Central memory CD4-positive, alpha-beta T cell (primary cell): ENCODE results near the gene NMRAL1.

Source experiments
- DNase-seq: peaks from one replicate; pipeline ENCODE4 v3.0.0; 2022
- total RNA-seq, 3 experiments: gene quantifications; one replicate each; lab custom pipeline; 2026; lab: John Stamatoyannopoulos, UW

Gene NMRAL1
- total RNA-seq = 21.1 to 45.7 (median 27.1) reads per million in 3 experiments

DNA sequence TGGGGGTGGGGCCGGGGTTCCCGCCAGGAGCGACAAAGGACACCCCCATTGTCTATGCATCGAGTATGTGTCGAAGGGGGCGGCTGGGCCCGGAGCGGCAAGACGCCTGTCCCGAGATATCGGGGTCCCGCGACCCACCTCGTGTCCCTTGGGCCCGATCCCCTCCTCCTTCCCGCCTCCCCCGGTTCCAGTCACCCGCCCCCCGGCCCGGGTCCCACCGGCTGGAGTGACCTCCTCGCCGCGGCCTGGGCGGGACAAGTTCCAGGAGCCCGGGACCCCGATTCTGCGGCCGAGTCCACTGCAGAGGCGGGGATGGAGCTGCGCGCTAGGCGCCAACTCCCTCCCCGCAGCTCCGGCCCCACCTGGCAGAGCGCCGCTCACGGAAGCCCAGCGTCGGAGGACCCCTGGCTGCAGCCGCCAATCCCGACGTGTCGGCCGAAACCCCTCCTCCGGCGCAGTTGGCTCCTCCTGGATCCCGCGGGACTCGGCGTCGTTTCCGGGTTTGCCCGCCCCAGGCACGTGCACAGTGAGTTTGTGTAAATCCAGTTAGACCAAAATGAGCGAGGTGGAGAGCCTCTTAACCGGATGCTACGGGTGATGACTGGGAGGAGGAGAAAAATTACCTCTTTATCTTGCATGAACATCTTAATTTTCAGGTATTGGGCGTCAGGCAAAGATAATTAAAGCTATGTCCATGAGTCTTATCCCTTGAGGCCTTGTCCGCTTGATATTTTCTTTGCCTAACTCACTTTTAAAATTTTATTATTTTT is at the start of gene NMRAL1:
TSS of gene NMRAL1 (minus strand) at position 434 of the 770 bp plus-strand sequence. CDS start 493 bp downstream, outside the sequence.
- peak; percentile 85 for DNase-seq

DNA sequence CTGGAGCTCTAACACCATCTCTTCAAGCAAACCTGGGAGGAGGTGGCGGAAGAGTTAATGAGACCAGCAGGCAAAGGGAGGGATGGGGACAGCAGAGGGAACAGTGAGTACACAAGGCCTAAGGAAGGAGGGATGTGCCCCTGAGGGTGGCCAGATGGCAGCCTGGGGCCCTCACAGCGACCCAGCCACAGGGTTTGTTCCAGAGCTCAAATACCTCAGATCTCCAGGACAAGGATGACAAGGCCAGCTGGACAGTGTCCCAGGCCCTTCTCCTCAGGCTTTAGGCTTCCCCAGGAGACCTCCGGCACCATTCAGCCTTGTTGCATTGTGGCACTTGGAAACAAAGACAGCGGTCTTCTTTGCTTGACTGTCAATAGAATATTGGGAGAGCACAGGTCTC is 49.3 kb upstream of the NMRAL1 start:
- no peak for DNase-seq

DNA sequence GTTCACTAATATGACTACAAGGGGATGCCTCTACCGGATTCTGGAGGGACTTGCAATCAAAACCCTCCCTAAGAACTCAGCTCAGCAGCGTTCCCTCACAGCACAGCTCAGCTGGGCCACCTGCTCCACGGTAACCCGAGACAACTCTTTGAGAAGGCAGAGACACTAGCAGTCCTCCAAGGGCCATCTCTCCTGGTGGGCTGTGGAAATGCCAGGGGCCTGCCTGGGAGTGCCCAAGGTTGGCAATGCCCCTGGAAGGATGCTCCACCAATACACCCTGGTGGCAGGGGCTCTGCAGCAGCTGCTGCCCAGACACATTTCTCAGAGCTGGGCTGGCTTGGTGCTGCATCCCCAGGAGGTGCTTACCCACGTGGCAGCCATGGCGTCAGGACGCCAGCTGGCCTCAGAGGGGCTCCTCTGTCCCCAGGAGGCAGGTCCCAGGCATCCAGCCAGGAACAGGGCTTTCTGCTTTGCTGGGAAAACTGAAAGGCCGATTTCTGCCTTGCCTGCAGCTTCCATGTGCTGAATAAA is 47.7 kb upstream of the NMRAL1 start:
- no peak for DNase-seq

DNA sequence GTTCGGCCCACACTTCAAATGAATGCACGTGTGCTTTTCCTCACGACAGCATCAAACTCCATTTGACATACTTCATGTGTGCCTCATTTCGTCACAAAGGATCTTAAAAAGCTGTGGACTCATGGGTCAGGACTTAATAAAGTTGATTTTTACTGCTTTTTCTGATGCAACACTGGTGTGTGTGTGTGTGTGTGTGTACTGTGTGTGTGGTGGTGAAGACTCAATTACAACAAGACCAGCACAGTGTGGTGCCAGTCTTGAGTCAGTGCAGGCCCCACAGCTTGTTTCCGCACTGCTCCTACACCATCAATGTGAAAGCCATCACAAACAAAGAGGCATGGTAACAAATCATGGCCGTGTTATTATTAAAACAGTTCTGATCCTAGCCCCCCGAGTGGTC is 46.5 kb upstream of the NMRAL1 start:
- no peak for DNase-seq

DNA sequence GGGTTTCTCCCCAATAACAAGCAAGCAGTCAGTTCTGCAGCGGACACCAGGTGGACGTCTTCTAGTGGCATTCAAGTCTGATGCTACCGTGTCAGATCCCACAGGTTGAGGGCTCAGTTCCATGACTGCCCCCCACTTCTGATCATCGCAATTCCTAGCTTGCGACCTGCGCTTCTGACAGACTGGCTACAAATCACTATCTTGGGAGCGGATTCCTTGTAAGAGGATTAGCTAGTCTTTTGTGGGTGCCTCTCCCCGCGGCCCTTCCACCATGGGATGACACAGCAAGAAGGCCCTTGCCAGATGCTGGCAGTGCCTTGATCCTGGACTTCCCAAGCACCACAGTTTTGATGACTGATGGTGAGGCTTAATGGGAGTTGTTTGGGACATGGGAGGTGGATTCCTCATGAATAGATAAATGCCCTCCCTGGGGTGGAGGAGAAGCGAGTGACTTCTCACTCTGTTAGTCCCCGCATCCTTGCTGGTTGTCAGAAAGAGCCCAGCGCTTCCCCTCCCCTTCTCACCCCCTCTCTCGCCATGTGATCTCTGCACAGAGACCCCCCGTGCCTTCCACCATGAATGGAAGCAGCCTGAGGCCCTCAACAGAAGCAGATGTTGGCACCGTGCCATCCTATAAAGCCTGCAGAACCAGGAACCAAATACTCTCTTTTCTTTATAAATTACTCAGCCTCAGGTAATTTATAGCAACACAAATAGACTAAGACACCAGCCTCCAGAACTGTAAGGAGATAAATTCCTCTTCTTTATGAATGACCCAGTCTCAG is 45.0 kb upstream of the NMRAL1 start:
- no peak for DNase-seq

DNA sequence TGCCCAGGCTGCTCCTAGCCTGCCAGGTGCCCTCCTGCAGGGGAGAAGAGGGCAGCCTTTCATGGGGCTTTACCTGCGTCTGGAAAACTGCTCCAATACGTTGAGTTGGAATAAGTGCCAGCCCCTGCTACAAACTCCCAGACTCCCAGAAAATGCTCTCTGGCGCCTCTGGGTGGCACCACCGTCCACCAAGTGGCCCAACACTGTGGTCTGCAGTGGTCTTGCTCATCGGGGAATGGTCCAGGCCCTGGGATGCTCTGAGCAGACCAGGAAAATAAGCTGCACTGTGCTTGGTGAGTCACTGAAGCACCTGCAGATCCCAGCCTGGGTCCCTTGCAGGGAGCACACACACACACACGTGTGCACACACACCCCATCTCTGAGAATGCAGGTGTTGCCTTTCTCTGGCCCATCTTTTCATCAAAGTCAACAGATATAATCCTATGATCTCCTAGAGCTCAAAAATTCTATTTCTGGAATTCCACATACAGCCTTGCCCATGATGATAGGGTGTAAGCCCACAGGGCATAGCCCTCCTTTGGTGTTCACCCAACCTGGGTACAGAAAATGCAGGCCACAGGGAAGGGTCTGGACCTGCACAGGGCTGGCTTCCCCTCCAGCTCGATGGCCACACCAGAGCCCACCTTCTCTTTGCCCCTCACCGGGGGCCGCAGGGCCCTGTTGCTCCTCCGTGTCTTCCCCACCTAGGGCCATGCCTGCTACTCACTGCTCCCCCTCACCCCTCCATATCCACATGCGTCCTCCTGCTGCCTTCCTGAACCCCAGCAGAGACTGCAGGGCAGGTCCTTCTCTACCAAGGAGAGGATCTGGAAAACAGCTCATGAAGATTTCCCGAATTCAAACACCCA is 43.6 kb upstream of the NMRAL1 start:
- no peak for DNase-seq

DNA sequence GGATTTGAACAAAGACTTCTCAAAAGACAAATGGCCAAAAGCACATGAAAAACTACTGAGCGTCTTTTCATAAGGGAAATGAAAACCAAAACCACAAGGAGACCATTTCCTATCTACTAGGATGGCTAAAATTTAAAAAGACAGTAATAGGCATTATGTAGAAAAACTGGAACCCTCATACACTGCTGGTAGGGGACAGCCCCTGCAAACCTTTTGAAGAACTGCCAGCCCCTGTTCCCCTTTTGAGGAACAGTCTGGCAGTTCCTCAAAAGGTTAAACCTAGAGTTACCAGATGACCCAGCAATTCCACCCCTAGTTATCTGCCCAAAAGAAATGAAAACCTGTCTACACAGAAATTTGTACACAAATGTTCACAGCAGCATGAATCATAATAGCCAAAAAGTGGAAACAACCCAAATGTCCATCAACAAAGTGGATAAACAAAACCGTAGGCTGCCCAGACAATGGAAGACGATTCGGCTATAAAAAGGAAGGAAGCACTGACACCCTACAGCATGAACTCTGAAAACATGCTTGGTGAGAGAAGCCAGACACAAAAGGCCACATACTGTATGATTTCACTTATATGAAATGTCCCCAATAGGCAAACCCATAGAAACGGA is 41.3 kb upstream of the NMRAL1 start:
- DNase-seq = no peak

DNA sequence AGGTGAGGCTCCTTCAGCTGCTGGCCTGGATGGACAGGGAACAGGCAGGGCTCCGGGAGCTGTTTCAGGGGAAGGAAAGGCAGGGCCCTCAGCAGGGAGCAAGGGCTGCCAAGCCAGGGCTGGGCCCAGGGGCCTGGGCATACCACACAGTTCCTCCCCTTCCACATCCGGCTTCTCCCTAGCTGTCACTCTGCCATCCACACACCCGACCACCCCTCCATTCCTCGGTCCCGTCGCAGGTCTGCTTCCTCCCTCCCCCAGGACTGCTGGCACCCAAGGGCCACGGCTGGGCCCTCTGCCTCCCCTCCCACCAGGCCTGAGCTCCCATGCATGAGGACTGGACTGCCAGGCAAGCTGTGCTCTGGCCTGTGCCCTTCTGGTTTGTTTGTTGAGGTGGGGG is 40.2 kb upstream of the NMRAL1 start:
- DNase-seq = no peak

DNA sequence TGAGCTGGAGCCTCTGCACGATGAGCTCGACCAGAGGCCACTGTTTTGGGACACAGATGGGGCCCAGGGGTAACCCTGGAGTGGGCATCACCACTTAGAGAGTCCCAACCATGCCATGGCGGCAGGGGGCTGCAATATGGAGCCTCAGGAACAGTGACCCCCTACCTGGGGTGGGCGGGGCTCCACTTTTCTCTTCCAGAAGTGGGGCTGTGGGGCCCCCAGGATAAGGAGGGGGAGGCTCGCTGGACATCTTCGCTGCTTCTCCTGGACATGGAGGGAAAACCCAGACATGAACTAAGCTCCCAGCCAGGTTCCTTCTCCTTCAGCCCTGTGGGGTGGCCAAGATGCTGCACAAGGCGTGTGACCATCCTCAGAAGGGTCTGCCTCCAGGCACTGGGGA is 39.5 kb upstream of the NMRAL1 start:
- DNase-seq = no peak

DNA sequence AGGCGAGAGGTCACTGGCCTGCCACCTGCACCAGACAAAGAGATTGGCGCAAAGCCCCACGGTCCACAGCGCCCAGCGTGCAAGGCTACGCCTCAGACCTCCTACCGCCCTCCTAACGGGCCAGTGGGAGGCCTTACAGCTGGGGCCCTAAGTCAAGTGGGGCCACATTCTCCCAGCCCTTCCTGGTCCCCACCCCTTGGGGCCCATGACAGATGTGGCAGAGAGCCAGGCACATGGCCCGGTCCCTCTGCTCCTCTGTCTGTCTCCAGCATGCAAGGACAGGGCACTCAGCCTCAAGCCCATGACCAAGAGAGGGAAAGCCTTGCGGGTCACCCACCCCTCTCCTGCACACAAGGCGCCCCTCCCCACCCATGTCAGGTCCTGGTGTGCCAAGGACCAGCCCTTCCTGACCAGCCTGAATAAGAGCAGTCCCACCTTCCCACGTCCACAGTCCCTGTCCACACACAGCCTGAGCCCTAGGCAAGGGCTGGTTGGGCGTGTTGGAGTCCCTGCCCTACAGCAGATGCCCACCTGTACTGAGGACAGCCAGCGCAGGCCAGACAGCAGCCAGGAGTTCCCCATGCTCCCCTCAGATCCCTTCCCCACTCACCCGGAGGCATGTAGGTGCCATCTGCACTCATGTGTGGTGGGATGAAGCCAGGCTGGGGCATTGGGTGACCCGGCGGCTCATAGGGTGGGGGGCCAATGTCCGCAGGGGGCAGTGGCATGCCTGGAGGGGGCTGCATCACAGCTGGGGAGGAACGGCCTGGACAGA is 38.8 kb upstream of the NMRAL1 start:
- no peak for DNase-seq

DNA sequence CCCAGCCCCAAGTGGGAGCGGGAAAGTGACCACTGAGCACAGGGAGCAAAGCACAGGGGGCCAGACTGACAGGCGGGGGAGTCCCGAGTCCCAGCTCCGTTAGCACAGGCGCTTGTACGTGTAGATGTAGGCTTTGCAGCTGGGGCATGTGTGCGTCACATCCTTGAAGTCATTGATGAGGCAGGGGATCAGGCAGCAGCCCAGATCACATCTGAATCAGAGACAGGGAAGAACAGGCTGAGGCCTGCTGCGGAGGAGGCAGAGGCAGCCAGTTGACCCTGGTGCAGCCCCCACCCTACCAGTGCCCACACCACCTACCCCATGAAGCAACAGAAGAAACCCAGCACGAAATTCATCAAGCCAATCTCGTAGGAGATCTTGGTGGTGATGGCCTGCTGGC is 38.0 kb upstream of the NMRAL1 start:
- no peak for DNase-seq

DNA sequence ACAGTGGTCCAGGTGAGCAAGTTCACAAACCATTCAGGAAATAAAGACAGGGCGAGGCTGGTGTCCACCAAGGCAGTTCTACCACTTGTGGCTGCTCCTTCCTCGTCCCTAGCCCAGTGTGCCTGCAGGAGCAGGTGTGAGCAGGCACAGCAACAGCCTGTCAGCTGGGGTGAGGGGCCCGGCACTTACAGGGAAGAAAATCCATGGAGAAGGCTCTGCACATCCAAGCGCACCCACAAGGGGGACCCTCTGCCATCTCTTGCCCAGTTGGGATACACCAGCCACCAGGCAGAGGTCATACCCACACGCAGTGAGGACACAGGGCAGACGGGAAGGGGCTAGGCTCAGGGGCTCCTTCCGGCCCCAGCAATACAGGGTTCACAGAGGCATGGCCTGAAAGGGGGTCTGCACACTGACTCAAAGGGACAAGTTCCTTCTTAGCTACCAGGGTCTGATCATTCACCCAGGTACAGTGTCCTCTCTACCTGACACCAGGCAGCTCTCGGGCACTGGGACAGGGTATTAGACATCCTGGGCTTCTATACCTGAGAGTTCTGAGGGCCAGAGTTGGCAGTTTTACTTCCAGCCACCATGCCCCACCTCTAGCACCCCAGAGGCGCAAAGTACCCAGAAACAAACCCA is 37.1 kb upstream of the NMRAL1 start:
- no peak for DNase-seq

DNA sequence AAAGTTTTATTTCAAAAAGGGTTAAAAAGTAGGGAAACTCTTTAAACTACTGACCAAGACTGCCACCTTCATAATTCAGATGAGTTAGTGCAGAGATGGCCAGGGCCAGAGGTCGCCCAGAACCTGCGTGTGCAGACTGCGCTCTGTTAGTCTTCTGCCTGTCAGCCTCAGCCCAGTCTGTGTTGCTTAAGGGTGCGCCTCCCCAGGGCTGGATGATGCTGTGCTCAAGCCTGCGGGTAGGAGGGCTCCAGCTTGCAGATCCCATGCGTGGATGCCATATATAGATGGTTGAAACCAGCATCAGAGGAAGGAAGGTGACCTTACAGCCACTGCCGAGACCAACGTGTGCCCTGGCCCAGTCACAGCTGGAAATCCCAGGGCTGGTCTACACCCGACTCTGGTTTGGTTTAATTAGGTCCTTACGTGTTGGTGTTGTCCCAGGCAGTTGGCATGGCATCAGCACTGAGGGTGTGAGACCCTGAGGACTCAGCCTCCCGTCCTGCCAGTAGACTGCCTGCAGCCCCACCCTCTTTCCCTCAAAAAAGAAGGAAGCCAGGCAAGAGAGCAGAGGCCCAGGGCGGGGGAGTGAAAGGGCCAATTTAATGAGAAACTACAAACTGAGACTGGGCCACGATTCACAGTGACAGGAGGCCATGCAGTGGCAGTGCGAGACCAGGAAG is 36.5 kb upstream of the NMRAL1 start:
- no peak for DNase-seq

DNA sequence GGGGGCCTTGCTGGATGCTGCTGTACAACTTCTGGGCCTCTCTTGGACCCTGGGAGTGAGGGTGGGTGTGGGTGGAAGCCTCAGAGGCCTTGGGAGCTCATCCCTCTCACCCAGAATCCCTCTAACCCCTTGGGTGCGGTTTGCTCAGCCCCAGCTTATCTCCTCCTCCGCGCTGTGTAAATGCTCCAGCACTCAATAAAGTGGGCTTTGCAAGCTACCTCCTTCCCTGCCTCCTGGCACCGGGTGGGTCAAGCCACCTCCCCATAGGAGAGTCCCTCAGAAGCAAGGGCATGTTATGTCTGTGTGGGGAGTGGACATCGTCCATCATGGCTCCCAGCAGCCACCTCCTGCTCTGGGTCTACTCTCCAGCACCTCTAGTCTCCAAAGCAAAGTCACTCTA is 35.7 kb upstream of the NMRAL1 start:
- DNase-seq = no peak

DNA sequence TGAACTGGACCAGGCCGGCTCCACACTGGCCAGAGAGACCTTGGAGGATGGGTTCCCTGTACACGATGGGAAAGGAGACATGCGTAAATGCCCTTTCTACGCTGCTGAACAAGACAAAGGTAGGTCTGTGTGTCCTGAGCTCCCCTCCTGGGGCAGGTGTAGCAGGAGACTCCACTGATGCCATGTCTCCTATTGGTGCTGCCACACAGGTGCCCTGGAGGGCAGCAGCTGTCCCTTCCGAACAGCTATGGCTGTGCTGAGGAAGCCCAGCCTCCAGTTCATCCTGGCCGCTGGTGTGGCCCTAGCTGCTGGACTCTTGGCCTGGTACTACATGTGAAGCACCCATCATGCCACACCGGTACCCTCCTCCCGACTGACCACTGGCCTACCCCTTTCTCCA is 35.0 kb upstream of the NMRAL1 start:
- no peak for DNase-seq

DNA sequence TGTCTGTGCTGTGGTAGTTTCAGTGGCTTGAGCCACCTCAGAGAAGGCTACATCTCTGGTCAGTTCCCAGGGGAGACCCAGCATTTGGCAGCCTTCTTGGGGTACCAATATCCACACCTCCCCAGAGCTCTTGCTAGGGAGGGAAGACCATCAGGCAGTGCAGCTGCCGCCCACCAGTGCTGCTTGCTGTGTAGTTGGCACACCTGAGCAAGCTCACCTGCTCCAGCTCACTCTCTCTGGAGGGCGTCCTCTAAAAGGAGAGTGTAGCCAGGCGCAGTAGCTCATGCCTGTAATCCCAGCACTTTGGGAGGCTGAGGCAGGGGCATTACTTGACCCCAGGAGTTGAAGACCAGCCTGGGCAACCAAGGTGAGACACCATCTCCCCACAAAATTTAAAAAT is 34.4 kb upstream of the NMRAL1 start:
- DNase-seq = no peak

DNA sequence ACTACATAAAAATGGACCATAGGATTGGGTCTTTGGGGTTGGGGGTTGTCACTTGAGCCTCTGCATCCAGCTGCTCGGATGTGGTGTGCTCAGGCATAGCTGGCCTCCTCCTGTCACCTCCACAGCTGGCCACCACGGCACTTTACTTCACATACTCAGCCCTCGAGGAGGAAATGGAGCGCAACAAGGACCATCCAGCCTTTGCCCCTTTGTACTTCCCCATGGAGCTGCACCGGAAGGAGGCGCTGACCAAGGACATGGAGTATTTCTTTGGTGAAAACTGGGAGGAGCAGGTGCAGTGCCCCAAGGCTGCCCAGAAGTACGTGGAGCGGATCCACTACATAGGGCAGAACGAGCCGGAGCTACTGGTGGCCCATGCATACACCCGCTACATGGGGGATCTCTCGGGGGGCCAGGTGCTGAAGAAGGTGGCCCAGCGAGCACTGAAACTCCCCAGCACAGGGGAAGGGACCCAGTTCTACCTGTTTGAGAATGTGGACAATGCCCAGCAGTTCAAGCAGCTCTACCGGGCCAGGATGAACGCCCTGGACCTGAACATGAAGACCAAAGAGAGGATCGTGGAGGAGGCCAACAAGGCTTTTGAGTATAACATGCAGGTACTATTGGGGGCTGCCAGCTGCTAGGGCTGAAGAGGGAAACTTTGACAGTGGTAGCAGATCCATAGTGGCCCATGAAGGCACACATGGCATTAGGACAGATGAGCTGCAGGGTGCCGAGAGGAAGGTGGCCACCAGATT is 33.3 kb upstream of the NMRAL1 start:
- DNase-seq = no peak

DNA sequence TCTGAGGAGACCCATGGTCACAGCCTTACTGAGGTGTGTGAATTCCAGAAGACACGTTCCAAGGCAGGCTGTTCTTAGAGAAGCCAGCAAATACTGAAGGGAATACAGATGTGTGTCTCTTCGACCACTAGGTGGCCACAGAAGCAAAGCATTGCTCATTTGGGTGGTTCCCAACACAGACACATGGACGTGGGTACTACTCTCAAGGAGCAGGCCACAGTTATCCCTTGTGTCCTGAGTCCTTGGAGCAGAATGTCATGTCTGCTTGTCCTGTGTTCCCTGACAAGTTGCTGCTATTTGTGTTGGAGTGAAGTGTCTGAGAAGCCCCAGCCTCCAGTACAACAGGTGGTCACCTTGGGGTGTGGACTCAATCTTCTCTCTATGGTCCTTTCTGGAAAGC is 32.0 kb upstream of the NMRAL1 start:
- DNase-seq = peak; percentile 65

DNA sequence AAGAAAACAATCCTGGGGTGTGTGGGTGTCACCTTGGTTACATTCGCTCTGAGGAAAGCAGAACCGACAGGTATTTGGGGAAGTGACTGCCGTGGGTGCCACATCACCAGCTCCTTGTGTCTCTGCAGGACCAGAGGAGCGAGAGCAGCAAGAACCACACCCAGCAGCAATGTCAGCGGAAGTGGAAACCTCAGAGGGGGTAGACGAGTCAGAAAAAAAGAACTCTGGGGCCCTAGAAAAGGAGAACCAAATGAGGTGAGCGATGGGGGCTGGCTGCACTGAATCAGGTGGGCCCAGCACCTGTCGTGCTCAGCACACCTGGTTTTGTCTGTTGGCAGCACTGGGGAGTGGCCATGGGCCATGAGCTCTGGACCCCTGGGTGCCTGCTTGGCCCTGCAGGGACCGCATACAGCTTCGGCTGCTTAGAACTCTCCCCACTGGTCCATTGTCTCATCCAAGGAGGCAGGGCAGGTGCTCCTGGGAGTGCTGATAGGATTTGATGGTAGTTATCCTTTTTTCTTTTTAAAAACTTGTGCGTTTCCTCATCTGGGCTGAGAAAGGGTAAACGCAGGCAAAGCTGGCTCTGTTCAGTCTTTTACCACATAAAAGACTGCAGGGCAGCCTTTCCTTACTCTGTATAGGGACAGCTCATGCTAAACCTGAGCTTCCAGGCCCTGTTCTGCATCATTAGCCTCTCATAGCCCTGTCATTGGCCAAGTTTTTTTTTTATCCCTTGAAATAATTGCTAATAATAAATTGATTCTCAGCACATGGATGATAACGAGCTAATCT is 31.1 kb upstream of the NMRAL1 start:
- DNase-seq = peak; percentile 92
